ENCODE data around the gene TOM1.

The TOM1 gene

GRCh38 chr22:35324067-35324466 is 24.4 kb downstream of the TOM1 start:
- DNase-seq (ENCODE audit: low read depth in 2 of 2) = no peak

- DNase-seq (ENCODE audit: low read depth in 2 of 2) = no peak
These were observed 25.1 kb downstream of the TOM1 start for GRCh38 chr22:35324762-35325161.

GRCh38 chr22:35325209-35325608 is 25.5 kb downstream of the TOM1 start:
- DNase-seq (ENCODE audit: low read depth in 2 of 2) = no peak

DNA sequence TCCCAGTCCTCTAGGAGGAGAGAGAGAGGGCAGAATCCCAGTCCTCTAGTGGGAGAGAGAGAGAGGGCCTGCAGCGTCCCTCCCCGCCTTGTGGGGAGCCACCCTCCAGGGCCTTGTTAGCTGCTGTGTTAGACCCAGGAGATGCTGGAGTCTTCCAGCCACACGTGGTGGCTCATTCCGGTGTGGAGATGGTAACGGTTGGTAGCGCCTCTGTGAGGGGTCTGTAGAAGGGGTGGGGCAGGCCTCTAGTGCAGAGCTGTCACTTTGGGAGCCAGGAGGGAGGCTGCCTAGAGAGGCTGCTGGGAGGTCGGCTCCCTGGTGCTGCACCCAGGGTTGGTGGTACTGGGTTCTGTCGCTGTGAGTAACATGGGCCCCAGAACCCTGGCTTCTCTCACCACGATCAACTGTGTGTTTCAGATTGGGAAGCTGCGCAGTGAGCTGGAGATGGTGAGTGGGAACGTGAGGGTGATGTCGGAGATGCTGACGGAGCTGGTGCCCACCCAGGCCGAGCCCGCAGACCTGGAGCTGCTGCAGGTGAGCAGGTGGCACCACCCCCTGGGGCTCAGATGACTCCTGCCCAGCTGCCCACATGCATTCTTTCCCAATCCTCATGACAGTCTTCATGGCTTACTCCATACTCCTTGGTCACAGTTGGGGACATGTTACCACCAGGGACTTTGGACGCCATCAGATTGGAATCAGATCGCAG is 27.3 kb downstream of the TOM1 start:
- no peak for DNase-seq (ENCODE audit: low read depth in 2 of 2)

GRCh38 chr22:35327690-35328471 is 28.2 kb downstream of the TOM1 start:
- DNase-seq (ENCODE audit: low read depth in 2 of 2) = no peak

DNA sequence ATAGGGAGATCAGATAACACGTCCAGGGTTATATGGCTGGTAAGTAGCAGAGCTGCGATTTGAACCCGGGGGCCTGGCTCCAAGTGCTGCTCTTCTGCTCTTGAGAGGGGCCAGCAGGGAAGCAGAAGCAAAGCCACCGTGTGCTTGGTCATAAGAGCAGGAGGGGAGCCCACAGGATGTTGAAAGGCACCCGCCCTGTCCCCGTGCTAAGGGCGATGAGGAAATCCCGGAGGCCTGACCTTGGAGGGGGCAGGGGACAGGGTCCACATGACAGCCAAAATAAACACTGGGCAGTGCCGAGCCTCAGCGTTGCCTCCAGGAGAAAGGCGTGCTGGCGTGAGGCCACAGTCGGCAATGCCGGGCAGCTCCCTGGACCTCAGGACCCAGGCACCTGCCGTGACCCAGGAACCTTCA is 28.8 kb downstream of the TOM1 start:
- DNase-seq (ENCODE audit: low read depth in 2 of 2) = no peak

GRCh38 chr22:35329114-35329847 is 29.6 kb downstream of the TOM1 start:
- no peak for DNase-seq (ENCODE audit: low read depth in 2 of 2)

- DNase-seq (ENCODE audit: low read depth in 2 of 2) = peak in 1 of 2 donors; percentile 28
These were observed 30.7 kb downstream of the TOM1 start for GRCh38 chr22:35330258-35330861.

- no peak for DNase-seq (ENCODE audit: low read depth in 2 of 2)
These were observed 32.6 kb downstream of the TOM1 start for GRCh38 chr22:35332278-35332677.

DNA sequence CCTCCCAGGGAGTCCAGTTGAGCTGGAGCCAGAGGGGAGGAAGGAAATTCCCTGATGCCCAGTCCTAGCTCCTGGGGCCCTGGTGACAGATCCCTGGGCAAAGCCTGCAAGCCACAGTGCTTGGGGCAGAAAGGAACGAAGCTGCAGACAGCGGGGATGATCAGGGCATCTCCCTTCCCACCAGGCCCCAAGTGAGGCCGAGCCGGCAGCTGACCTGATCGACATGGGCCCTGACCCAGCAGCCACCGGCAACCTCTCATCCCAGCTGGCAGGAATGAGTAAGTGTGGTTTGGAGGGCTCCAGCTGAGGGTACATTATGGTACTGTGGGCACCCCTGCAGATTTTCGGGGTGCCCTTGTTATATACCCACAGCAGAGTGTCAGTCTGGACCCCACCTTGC is 33.5 kb downstream of the TOM1 start:
- DNase-seq (ENCODE audit: low read depth in 2 of 2) = no peak

- no peak for DNase-seq (ENCODE audit: low read depth in 2 of 2)
These were observed 34.3 kb downstream of the TOM1 start for GRCh38 chr22:35334004-35334403.

GRCh38 chr22:35335468-35335867 is 35.8 kb downstream of the TOM1 start:
- DNase-seq (ENCODE audit: low read depth in 2 of 2) = no peak

DNA sequence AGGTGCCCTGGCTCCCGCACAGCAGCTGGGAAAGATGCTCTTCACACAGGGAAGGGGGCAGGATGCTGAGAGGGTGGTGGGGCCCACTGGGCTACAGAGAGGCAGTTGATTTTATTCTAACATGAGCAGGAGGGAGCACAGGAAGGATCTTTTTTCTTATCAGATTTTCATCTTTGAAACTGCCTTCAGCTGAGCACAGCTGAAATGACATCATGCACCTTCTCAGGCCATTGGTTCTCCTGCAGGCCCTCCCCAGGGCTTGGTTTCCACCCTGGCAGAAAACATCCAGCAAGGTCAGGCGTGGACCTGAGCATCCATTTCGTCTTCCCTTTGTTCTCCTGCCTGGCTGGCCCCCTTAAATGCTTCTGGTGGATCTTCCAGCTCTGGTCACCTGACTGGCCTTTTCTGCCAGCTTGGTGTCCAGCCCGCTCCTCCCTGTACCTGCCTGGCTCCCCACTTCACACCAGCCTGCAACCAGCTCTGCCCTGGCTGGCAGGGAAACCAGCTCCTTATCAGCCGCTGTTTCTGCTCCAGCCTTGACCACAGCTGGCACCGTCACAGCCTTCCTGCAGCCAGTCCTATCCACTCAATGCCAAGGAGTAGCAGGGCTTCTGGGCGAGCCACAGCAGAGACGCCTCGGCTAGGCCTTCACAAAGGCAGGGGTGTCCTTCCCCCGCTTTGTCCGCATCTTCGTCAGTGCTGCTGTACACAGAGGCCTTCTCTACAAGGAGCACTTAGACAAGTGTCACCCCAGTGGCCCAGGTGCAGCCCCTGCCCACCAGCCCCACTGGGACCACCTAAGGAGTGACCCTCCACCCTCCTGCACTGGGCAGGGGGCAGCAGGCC is 36.5 kb downstream of the TOM1 start:
- no peak for DNase-seq (ENCODE audit: low read depth in 2 of 2)

DNA sequence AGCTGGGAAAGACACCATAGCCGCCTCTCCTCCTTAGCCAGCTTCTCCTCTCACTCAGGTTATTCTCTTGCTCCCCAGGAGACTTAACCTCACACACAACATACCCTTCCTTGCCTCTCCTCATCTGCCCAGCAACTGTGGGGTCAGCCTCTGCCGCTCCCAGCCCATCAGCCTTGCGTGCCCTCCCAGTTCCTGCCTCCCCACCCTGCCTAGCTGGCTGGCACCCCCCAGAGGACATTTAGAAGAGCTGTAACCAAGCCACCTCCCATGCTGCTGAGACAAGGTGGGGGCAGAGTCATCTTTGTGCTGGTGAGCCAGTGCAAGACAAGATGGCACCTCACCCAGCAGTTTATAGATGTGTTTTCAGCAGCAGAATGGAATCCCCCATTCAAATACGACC is 38.2 kb downstream of the TOM1 start:
- no peak for DNase-seq (ENCODE audit: low read depth in 2 of 2)

DNA sequence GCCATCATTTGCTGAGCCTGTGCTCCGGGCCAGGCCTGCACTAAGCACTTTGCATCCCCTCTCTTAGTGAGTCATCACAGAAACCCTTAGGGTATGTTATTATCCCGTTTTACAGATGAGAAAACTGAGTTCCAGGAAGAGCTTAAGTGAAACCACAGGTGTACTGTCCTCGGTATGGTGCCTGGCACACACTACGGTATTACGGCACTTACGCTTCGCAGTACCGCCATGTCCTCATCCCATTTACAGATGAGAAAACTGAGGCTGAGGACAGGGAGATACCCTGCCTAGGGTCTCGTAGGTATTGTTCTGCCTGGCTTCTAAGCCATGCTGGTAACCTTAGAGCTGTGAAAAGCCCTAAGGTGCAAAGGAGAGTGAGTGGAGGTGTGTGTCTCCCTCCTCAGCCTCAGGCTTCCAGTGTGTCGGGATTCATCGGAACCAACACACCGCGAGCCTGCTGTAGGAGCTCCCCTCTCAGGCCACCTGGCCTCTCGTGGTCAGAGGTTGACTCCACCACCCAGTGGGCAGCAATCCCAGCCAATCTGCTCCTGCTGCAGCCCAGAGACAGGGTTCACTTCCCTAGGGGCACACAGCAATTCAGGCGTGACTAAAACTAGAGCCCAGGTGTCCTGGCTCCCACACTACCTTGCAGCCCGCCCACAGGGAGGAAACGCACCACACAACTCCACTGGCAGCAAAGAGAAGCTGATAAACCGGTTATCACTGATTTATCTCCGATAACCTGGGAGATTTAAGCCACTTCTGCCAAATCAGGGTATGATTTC is 41.6 kb downstream of the TOM1 start:
- no peak for DNase-seq (ENCODE audit: low read depth in 2 of 2)

DNA sequence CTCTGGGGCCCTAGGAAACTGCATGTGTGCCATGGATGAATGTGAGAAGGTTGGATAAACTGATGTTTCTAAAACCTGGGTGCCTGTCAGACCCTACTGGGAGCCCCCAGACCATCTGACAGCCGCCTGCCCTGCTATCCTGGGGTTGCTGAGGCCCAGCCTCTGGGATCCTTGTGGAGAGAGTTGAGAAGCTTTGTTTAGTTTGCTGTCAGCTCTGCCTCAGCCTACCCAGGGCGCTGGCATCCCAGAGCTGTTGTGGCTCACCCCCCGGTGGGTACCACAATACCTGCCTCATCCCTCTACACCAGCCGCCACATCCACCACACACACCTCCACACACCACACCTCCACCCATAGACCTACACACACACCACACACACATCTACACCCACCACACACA is 42.7 kb downstream of the TOM1 start:
- no peak for DNase-seq (ENCODE audit: low read depth in 2 of 2)

- no peak for DNase-seq (ENCODE audit: low read depth in 2 of 2)
These were observed 44.2 kb downstream of the TOM1 start for GRCh38 chr22:35343664-35344550.

- DNase-seq (ENCODE audit: low read depth in 2 of 2) = no peak
These were observed 45.4 kb downstream of the TOM1 start for GRCh38 chr22:35344956-35345690.

Measured in stimulated activated CD8-positive, alpha-beta memory T cell treated with anti-CD3 and anti-CD28 coated beads, Interleukin-15, amount 100 ng/mL, for 4 hours (primary cell).